Left colon (tissue), 2 donors: ENCODE results near the gene CRLF1. TPM values are rescaled to one million over a fixed set of nuclear protein-coding genes. Genes with fewer than 3 reads are reported as not detected.
"Not testable (repeated sequence)": the region's sequence is repeated elsewhere in the genome, so short reads cannot be mapped to it uniquely, and the experiment has no call there.

Experiments used
- ATAC-seq: fragments of 200-7000 bp; cut with Tn5 transposase; one replicate; pipeline ENCODE4 v1.9.1; 2020; ENCODE audit warnings: mild to moderate bottlenecking, moderate library complexity
- DNase-seq, 2 donors: peaks; one replicate each; pipeline ENCODE4 v3.0.0-alpha.2; 2020
- intact Hi-C, 2 donors: fragments of 100-400 bp; cut with DNase I in 1 of 2; cut with micrococcal nuclease in 1 of 2; formaldehyde crosslinking; loops; one replicate each; pipeline versions ENCODE4 v1.11.2 to v1.14.0; 2022; cut with DNase I, micrococcal nuclease
- total RNA-seq, 2 donors: library from RNA; stranded (reverse); fragmentation: NEBNext Ultra II Directional; extraction: Animal tissue kit (Norgen Biotek cat#: 25700); gene quantifications; one replicate each; pipeline ENCODE4 v1.2.1, GENCODE V29; 2021
- donor health status: DM: no; HTN: no; CAD: no.
- donor health status: DM: yes; HTN: yes; CAD: no.

Gene CRLF1
- total RNA-seq, 2 donors from 2014 or later = 1.3 to 2.4 TPM

DNA sequence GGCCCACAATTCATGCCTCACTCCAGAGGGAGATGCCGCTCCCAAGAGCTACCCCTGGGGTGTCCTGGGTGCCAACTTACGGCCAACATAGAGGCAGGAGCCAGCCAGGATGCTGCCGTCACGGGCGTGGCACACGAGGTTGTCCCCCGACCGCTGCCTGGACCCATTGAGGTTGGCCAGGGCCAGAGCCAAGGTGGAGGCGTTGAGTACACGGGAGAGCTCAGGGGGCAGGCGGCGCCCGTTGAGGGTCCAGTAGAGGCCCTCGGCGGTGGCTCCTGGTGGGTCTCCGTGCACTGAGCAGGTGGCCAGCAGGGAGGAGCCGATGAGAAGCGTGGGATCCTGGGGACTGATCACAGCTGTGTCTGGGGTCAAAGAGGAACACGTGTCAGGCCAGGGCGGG lies 7.1 kb downstream of the CRLF1 start:
- DNase-seq = no peak
- no peak for ATAC-seq
- intact Hi-C loops = loop anchor here in 1 of 2 donors (10.0 kb wide), 1 partner anchor 255 kb away; no protein-coding TSS in a partner anchor

DNA sequence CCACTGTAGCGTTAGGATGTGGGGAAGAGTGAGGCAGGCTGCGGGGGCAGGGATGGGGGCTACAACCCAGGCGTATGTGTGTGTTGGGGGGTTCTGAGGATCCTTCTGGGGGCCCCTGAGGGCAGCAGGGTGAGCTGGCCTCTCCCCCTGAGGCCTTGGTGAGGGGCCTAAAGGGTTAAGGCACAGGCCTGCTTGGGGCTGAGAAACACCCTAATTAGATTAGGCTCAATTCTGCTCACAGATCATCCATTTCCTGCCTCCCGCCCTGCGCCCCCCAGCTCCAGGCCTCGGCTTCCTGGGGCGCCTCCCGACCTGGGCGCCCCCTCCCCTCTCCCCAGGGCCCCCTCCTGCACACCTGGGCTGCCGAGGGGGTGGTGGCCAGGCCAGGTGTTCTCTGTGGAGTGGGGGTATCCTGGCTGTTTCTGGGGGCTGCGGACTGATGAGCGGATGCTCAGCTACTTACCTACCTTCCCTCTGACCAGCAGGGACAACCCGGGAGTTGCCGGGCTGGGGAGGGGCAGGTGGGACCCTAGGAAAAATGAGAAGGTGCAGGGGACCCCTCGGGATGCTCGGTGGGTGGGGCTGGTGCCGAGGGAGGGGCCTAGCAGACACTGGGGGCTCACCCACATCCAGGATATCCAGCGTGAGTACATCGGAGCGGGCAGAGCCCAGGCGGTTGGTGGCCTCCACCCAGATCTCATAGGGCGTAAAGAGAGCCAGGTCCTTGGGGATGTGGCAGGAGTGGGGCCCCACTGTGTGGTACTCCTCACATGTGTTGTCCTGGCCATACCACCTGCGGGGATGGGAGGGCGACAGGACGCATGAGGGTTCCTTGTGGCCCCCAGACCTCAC lies 8.6 kb downstream of the CRLF1 start:
- DNase-seq (no peak), ATAC-seq (no peak)
- intact Hi-C loops = loop anchor here in 1 of 2 donors (10.0 kb wide), 1 partner anchor 257 kb away; no protein-coding TSS in a partner anchor

DNA sequence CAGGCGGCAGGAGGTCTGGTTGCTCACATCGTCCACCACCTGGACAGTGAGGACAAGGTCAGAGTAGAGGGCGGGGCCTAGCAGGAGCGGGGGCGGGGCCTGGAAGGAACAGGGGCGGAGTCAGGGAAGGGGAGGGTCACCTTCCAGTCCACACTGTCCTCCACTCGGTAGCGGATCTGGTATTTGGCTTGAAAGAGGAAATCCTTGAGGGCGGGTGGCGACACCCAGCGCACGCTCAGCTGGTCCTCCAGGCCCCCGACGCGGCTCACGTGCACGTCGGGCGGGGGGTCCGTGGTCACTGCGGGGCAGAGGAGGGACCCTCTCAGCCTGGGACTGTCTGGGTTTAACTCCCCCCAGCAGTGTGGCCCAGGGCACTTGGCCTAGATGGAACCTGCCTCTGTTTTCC lies 9.8 kb downstream of the CRLF1 start:
- DNase-seq (peak; percentile 47 to 62), ATAC-seq (peak; percentile 57)
- intact Hi-C loops = loop anchor here in 1 of 2 donors (10.0 kb wide), 1 partner anchor 258 kb away; no protein-coding TSS in a partner anchor

DNA sequence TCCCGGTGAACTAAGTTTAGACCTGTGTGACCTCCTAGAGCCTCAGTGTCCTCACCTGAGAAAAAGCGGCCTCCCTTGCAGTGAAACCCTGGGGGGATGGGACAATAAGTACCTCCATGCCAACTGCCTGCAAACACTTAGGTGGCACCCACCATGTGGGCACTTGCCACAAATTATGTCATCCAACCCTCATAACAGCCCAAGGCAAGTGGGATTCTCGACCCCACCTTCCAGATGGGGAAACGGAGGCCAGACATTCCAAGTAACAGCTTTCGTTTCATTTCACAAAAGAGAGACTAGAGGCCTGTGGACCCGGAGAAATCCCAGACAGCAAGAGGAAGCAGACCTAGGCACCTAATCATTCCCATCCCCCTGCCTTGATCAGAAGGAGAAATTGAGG lies 11.1 kb downstream of the CRLF1 start:
- intact Hi-C loops = loop anchor here in 1 of 2 donors (10.0 kb wide), 1 partner anchor 259 kb away; no protein-coding TSS in a partner anchor
- ATAC-seq = no peak
- no peak for DNase-seq

DNA sequence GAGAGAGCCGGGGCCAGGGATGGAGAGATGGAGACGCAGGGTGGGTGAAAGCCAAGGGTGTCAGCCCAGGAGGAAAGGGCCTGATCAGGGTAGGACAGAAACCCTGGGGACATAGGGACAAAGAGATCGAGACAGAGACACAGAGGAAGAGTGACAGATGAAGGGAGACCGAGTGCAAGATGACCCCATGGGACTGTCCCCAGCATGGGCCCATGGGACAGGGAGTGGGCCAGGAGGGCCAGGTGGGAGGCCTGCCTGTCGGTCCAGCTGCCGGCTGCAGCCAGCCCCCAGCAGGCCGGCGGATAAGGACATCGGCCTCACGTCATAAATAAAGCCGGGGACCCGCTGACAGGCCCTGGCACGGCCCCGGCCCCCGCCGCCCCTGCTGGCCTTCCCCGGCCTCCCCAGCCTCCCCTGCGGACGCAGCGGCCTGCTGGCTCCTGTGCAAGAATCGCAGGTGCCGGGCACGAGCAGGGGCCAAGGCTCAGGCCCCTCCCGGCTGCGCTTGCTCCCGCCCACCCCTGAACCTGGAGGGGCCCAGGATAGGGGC lies 11.7 kb downstream of the CRLF1 start:
- DNase-seq = no peak
- ATAC-seq = no peak
- intact Hi-C loops = loop anchor here (5.0 to 10.0 kb wide), 2 partner anchors 252 to 260 kb away; no protein-coding TSS in a partner anchor

DNA sequence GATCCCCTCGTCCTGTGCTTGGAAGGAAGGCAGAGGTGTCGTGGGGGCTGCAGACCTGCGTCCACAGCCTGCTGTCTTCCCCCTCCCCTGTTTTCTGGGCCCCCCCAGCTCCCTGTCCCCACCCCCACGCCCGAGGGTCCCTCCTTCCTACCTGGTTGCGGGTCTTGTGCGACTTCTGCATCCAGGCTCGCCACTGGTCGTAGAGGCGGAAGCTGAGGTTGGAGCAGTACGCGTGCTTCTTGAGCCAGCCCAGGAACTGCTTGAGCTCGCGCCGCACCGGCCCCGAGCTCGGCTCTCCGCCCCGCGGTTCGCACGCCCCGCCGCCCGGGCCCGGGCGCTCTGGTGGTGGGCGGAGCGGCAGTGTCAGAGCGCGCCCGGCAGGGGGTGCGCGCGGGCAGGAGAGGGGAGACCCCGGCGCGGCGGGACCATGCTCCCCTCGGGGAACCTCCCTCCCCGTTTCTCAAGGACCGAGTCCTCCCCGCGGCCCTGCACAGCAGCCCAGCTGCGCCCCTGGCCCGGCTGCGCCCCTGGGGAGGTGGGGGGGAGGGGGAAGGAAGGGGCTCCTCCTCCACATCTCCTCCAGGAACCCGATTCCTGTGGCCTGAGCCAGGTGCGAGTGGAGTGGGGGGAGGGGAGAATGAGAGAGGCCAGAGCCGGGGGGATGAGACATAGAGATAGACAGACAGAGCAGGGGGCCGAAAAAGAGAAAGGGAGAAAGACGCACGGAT lies 12.3 kb downstream of the CRLF1 start:
- ATAC-seq = peak; percentile 76
- DNase-seq = peak; percentile 65 to 77
- intact Hi-C loops = loop anchor here (5.0 to 10.0 kb wide), 2 partner anchors 253 to 261 kb away; no protein-coding TSS in a partner anchor

DNA sequence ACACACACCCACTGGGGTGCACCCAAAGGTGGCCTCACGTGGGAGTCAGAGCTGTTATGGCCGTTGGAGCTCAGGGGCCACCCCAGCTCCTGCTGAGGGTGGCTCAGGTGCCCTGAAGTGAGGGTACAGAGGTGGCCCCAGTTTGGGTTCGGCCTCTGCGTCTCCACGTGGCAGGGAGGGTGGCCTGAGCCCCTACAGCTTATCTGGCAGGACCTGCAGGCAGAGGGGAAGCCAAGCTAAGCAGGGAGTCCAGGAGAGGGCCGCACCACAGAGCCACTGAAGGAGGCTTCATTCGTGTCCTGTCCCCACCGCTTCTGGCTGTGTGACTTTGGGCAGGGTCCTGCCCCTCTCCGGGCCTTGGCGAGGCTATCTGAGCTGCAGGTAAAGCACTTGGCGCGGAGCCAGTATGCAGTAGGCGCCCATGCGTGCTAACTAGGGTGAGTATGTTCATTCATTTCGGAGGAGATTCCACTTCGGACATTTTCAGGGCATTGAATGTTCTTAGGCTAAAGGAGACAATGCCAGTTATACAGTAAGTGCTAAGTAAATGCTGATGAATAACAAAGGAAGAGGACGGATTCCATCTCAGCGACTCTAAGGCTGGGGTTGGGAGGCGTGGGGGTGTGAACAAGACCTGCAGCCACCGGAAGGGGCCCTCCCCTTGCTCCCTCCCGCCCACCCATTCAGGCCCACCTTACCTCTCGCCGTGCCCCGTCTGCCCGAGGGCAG lies 13.1 kb downstream of the CRLF1 start:
- intact Hi-C loops = loop anchor here (5.0 to 10.0 kb wide), 2 partner anchors 254 to 261 kb away; no protein-coding TSS in a partner anchor
- DNase-seq = peak in 1 of 2 donors; percentile 41

DNA sequence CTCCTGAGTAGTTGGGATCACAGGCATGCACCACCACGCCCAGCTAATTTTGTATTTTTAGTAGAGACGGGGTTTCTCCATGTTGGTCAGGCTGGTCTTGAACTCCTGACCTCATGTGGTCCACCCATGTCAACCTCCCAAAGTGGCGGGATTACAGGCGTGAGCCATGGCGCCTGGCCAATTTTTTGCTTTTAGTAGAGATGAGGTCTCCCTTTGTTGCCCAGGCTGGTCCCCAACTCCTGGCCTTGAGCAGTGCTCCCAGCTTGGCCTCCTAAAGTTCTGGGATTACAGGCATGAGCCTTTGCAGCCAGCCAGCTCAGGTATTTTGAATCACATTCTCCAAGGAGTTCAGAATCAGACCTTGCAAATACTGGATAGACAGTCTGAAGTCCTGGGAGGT lies 13.9 kb downstream of the CRLF1 start:
- intact Hi-C loops = loop anchor here (5.0 to 10.0 kb wide), 2 partner anchors 255 to 262 kb away; no protein-coding TSS in a partner anchor
- ATAC-seq, DNase-seq: not testable (repeated sequence)

More for the DNA sequence above, 13.1 kb downstream of the CRLF1 start:
- no peak for ATAC-seq

DNA sequence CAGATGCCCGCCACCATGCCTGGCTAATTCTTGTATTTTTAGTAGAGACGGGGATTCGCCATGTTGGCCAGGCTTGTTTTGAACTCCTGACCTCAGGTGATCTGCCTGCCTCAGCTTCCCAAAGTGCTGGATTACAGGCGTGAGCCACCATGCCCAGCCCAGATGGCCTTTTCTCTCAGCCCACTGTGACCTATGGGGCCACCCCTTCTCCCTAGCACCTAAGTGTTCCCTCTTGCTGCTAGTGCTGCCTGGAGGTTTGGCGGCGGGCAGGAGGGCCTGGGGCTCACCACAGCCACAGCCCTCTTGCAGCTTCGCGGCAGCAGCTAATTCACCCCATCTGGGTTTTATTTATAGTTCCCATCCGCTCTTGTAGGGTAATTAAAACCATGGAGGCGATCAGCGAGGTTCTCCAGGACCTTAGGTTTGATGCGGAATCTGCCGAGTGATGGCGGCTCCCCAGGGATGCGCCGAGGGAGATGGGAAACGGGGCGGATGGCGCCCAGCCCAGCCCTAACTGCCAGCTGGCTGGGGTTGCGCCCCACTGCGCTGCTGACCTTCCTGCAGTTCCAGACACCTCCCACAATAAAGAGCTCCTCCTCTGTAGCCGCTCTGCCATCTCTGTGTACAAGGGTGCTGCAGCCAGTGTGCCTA lies 14.7 kb downstream of the CRLF1 start:
- intact Hi-C loops = loop anchor here (5.0 to 10.0 kb wide), 2 partner anchors 255 to 263 kb away; no protein-coding TSS in a partner anchor
- ATAC-seq = no peak
- no peak for DNase-seq

DNA sequence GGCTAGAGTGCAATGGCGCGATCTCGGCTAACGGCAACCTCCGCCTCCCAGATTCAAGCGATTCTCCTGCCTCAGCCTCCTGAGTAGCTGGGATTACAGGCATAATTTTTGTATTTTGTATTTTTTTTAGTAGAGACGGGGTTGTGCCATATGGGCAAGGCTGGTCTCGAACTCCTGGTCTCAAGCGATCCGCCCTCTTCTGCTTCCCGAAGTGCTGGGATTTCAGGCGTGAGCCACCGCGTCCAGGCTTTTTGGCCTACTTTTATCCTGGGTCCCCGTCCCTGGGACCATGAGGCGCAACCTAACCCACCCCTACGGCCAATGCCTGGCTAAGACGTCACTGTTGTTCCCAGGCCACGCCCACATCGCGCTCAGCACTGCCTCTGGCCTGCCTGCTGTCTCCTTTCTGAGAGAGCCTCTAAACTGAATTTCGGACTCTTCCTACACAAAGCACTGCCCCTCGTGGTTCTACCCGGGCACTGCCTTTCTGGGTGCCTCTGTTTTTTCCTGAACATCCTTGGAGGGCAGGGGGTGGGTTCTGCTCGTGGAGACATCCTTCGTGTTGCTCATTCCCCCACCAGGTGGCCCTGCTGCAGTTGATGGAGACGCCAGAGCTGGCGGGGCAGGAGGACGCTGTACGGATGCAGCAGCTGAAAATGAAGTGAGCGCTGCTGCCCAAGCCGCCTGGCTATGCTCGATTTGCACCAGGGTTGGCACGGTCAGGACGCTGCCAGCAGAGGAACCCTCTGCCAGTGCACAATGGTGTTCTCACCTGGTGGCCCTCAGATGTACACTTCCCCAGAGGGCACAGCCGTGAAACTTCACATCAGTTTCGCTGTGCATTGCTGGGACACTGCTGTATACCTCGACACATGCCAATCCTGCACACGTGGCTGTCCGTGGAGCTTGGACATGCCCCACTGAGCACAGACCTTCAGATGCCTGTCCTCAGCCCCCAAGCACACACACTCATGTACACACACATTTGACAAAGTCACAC lies 16.0 kb downstream of the CRLF1 start:
- peak; percentile 36 to 49 for DNase-seq
- intact Hi-C loops = loop anchor here (5.0 to 10.0 kb wide), 2 partner anchors 257 to 264 kb away; no protein-coding TSS in a partner anchor

DNA sequence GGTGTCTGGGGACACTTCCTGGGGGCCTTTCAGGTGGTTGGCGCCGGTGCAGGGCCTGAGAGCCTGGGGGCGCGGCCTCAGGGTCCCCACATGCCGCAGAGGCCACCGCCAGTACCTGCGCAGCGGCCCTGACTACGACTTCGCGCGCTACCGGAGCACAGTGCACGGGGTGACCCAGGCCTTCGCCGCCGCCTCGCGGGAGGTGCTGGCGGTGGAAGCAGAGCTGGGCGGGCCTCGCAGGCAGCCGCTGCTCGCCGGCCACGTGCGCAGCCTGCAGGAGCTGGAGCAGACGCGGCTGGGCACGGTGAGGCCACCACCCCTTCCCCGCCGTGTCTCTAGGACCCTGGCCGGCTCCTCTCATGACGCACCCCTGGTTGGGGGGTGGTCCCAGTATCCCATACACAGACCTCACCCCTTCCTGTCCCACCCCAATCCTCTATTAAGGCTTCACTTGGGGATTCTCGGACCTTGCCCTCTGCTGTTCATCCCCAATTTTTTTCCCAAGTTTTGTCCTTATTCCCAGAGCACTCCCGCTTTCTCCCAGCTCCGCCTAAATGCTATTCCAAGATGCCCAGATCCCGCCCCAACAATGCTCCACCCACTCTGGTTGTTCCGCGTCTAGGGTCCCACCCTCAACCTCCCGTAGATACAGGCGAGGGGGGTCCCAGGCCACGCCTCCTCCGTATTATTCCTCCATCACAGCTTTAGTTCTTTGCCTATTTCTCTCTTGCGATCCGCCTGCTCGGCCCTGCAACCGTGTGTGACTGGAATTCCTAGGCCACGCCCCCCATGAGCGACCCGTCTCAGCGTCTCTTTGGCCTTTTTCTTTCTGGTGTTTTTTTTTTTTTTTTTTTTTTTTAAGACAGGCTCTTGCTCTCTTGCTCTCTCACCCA lies 17.0 kb downstream of the CRLF1 start:
- DNase-seq (peak; percentile 73 to 80), ATAC-seq (peak; percentile 81)
- intact Hi-C loops = loop anchor here (5.0 to 10.0 kb wide), 3 partner anchors 125 to 265 kb away; no protein-coding TSS in a partner anchor

More for the DNA sequence above, 16.0 kb downstream of the CRLF1 start:
- no peak for ATAC-seq

DNA sequence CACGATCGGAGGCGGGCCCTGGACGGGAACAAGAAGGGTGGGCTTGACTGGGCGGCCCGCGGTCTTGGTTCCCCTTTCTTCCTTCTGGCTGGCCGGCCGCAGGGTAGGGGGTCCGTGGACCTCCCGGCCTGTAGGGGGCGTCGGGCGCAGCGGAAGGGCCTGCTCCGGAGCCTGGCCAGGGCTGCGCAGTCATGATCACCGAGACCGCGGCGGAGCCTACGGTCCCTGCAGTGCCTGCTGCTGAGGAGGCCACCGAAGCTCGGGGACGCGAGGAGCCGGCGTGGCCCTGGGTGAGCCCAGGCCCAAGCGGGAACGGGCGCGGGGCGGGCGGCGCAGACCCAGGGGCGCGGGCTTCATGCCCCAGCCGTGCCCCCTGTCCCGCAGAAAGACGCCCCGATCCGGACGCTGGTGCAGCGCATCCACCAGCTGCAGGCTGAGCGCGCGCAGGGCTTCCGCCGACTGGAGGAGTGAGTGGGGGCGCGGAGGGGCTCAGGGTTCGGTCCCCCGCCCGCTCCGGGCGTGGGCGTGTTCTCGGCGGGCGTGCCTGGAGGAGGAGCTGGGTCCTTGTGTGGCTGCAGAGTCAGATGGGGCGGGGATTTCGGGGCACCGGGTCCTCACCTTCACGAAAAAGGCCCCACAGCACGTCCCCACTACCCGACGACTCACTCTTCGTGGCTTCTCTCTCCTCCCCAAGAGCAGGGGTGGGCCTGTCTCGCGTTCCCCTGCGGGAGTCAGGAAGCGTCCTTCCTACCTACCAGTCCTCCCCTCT lies 17.8 kb downstream of the CRLF1 start, which contains the start of gene REX1BD:
REX1BD (plus strand) TSS at position 188 of the 769 bp plus-strand sequence; CDS start at position 192, 4 bp downstream.
- intact Hi-C loops = loop anchor here in 1 of 2 donors (10.0 kb wide), 1 partner anchor 124 kb away; no protein-coding TSS in a partner anchor
- peak; percentile 85 for ATAC-seq
- DNase-seq = peak; percentile 84 to 89

DNA sequence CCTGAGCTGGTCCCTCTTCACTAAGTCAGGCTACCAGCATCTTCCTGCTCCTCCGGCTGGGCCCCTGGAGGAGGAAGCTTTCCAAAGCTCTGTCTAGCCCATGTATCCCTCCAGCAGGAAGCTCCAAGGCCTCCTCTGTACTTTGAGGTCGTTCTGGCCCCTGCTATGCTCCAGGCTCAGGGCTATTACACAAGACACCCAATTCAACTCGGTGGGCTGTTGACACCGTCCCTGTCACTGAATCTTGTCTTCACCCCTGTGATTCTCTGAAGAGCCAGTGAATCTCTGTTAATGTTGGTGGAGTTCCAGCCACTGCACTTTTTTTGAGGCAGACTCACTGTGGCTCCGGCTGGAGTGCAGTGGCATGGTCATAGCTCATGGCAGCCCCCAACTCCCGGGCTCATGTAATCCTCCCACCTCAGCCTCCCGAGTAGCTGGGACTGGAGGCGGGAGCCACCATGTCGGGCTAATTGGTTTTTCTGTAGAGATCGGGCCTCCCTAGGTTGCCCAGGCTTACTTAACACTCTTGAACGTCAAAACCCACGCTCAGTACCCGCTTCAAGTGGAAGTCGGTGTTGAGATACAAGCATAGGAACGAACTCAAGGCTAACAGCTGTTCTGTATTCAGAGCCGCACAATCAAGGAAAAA lies 18.5 kb downstream of the CRLF1 start:
- ATAC-seq = no peak
- no peak for DNase-seq
- intact Hi-C loops = loop anchor here in 1 of 2 donors (10.0 kb wide), 1 partner anchor 123 kb away; no protein-coding TSS in a partner anchor

DNA sequence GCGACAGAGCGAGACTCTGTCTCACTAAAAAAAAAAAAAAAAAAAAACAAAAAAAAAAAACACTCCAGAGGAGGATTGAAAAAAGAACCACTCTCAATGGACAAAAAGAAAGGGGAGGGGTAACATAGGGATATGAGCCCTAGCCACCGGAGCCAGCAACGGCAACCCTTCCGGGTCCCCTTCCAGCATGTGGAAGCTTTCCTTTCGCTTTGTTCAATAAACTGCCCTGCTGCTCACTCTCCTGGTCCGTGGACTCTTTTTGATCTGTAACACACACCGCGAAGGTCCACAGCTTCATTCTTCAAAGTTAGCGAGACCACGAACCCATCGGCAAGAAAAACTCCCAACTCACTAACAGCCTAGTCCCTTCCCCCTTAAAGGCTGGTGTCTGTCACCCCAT lies 19.0 kb downstream of the CRLF1 start:
- ATAC-seq (no peak), DNase-seq (no peak)
- intact Hi-C loops = loop anchor here in 1 of 2 donors (10.0 kb wide), 1 partner anchor 123 kb away; no protein-coding TSS in a partner anchor
